ENCODE results near the gene GALNT10. TPM values are rescaled to one million over a fixed set of nuclear protein-coding genes. Genes with fewer than 3 reads are reported as not detected.

The GALNT10 gene
- total RNA-seq, 1 experiment from 2014 or later: 68.2 TPM

DNA sequence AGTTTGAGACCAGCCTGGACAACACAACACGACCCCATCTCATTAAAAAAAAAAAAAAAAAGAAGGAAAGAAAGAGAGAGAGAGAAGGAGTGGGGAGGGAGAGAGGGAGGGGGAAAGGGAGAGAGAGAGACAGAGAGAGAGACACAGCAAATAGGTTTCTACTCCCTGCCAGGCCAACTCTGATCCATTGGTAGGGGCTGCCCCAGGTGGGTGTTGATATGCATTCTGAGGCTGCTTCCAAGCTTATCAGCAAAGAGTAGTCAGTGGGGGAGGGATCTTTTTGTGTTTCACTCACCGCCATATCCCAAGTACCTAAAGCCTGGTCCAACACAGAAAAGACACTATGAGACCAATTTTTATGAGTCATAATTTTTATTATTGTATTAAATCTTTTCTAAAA lies 198.3 kb downstream of the GALNT10 start:
- H3K27me3 Mint-ChIP-seq (ENCODE audit: unreplicated experiment): no peaks in the 10 kb centered on the region
- no peak overlapping the region for H3K4me3 Mint-ChIP-seq (ENCODE audit: low read depth, unreplicated experiment)
- peaks cover 77% of the 10 kb centered on the region for H3K4me1 Mint-ChIP-seq (ENCODE audit: low read depth, unreplicated experiment)
- CTCF ChIA-PET: no interaction called here
- intact Hi-C loops (cut with micrococcal nuclease; ENCODE audit: unreplicated experiment): no loop called here
- no peak overlapping the region for H3K27ac Mint-ChIP-seq (ENCODE audit: unreplicated experiment)
- peaks cover 9% of the 10 kb centered on the region for H3K36me3 Mint-ChIP-seq (ENCODE audit: insufficient read depth, unreplicated experiment)
- no peaks in the 10 kb centered on the region for H3K9me3 Mint-ChIP-seq (ENCODE audit: low read depth, unreplicated experiment)
- no peak for DNase-seq
- no TSS peak for BruUV-seq (replicated peaks)
- TF ChIP-seq, protein P1, sequence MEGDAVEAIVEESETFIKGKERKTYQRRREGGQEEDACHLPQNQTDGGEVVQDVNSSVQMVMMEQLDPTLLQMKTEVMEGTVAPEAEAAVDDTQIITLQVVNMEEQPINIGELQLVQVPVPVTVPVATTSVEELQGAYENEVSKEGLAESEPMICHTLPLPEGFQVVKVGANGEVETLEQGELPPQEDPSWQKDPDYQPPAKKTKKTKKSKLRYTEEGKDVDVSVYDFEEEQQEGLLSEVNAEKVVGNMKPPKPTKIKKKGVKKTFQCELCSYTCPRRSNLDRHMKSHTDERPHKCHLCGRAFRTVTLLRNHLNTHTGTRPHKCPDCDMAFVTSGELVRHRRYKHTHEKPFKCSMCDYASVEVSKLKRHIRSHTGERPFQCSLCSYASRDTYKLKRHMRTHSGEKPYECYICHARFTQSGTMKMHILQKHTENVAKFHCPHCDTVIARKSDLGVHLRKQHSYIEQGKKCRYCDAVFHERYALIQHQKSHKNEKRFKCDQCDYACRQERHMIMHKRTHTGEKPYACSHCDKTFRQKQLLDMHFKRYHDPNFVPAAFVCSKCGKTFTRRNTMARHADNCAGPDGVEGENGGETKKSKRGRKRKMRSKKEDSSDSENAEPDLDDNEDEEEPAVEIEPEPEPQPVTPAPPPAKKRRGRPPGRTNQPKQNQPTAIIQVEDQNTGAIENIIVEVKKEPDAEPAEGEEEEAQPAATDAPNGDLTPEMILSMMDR (IDR thresholded peaks at IDR 0.05; ENCODE audit: unreplicated experiment): no peak

DNA sequence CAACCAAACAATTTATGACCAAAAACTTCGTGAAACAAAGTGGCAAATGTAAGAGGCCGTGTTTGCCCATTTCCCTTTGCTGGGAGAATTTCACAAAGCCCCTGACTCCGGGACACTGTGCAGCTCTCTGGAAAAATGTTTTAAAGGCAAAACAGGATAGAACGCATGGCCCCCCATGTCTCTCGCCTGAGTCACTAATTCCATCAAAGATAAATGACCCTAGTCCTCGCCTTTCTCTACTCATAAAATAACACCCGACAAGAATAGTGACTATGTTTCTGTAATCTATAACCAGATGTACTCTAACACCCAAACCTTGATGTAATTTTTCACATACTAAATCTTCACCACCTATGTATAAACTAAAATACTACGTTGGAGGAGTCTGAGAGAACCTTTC lies 199.6 kb downstream of the GALNT10 start:
- Mint-ChIP-seq H3K36me3 (ENCODE audit: insufficient read depth, unreplicated experiment) (peaks cover 13% of the 10 kb centered on the region), H3K4me1 (ENCODE audit: low read depth, unreplicated experiment) (peaks cover 78% of the 10 kb centered on the region), H3K27me3 (ENCODE audit: unreplicated experiment) (no peaks in the 10 kb centered on the region), H3K4me3 (ENCODE audit: low read depth, unreplicated experiment) (peak overlapping the region; percentile 13), H3K27ac (ENCODE audit: unreplicated experiment) (peak overlapping the region; percentile 20), H3K9me3 (ENCODE audit: low read depth, unreplicated experiment) (no peaks in the 10 kb centered on the region)
- CTCF ChIA-PET: no interaction called here
- DNase-seq: no peak
- intact Hi-C loops (cut with micrococcal nuclease; ENCODE audit: unreplicated experiment): no loop called here
- TF ChIP-seq, protein P1 (IDR thresholded peaks at IDR 0.05; ENCODE audit: unreplicated experiment): no peak
- BruUV-seq (replicated peaks): no TSS peak

DNA sequence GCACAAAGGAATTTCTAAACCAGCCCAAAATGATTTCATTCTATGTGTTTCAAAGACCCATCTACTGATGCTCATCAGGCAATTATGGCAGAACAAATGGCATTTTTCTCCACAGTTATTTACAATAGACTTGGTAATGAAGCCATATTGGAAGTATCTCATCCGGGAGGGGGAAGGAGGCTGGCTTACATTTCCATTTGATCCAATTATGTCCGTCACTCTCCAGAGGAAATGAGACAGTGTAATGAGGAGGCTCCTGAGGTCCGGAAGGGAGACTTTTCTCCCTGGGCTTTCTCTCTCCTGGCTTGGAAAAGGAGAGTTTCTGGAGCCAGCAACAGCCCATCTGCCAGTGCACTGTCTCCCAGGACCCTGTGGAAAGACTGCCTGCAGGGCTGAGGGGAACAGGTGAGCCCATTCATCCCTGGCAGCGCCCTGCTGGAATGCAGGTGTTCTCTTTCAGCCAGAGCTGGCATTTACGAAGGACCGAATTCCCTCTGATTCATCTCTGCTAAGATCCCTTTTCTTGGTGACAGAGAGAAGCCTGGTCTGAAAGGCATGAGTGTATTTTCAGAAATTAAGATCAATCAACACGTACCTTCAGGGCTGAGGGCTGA lies 200.3 kb downstream of the GALNT10 start:
- peaks cover 19% of the 10 kb centered on the region for H3K36me3 Mint-ChIP-seq (ENCODE audit: insufficient read depth, unreplicated experiment)
- peaks cover 78% of the 10 kb centered on the region for H3K4me1 Mint-ChIP-seq (ENCODE audit: low read depth, unreplicated experiment)
- H3K4me3 Mint-ChIP-seq (ENCODE audit: low read depth, unreplicated experiment): no peak overlapping the region
- TF ChIP-seq, protein P1 (IDR thresholded peaks at IDR 0.05; ENCODE audit: unreplicated experiment): no peak
- H3K9me3 Mint-ChIP-seq (ENCODE audit: low read depth, unreplicated experiment): no peaks in the 10 kb centered on the region
- BruUV-seq (replicated peaks): no TSS peak
- DNase-seq: no peak
- intact Hi-C loops (cut with micrococcal nuclease; ENCODE audit: unreplicated experiment): no loop called here
- no peaks in the 10 kb centered on the region for H3K27me3 Mint-ChIP-seq (ENCODE audit: unreplicated experiment)
- no peak overlapping the region for H3K27ac Mint-ChIP-seq (ENCODE audit: unreplicated experiment)
- CTCF ChIA-PET: no interaction called here

DNA sequence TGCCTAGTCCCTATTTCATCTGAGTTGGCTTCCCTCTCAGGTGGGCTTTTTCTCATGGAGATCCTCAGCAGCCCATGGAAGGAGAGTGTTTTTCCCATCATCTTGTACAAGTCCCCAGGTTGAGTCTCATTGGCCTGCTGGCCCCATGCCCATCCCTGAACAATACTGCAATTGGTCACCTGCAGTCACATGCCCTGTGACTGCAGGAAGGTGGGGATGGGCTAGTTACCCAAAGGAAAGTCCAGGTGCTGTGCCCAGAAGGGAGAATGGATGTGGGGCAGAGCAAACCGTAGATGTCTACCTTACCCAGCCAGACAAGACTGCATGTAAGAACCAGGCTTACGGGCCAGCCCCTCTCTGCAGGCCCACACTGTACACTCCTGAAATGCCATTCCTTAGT lies 201.3 kb downstream of the GALNT10 start:
- no peaks in the 10 kb centered on the region for H3K27me3 Mint-ChIP-seq (ENCODE audit: unreplicated experiment)
- H3K9me3 Mint-ChIP-seq (ENCODE audit: low read depth, unreplicated experiment): no peaks in the 10 kb centered on the region
- peaks cover 76% of the 10 kb centered on the region for H3K4me1 Mint-ChIP-seq (ENCODE audit: low read depth, unreplicated experiment)
- no peak overlapping the region for H3K4me3 Mint-ChIP-seq (ENCODE audit: low read depth, unreplicated experiment)
- intact Hi-C loops (cut with micrococcal nuclease; ENCODE audit: unreplicated experiment): no loop called here
- no peak for DNase-seq
- no TSS peak for BruUV-seq (replicated peaks)
- no peak overlapping the region for H3K27ac Mint-ChIP-seq (ENCODE audit: unreplicated experiment)
- CTCF ChIA-PET: no interaction called here
- H3K36me3 Mint-ChIP-seq (ENCODE audit: insufficient read depth, unreplicated experiment): peaks cover 22% of the 10 kb centered on the region
- TF ChIP-seq, protein P1 (IDR thresholded peaks at IDR 0.05; ENCODE audit: unreplicated experiment): no peak
